GM12891 (cell line): Measurements from ENCODE around the gene OLFM1.

ENCODE experiments used
- POLR2A ChIP-seq: IDR thresholded peaks from 2 replicates; pipeline ENCODE4 v1.6.1; 2011; ENCODE audit warnings: low read depth, low read length, control low read depth
- POLR2AphosphoS5 ChIP-seq: IDR thresholded peaks from 2 replicates; pipeline ENCODE4 v1.6.1; 2011; ENCODE audit warnings: low read depth, low read length, control low read depth

DNA sequence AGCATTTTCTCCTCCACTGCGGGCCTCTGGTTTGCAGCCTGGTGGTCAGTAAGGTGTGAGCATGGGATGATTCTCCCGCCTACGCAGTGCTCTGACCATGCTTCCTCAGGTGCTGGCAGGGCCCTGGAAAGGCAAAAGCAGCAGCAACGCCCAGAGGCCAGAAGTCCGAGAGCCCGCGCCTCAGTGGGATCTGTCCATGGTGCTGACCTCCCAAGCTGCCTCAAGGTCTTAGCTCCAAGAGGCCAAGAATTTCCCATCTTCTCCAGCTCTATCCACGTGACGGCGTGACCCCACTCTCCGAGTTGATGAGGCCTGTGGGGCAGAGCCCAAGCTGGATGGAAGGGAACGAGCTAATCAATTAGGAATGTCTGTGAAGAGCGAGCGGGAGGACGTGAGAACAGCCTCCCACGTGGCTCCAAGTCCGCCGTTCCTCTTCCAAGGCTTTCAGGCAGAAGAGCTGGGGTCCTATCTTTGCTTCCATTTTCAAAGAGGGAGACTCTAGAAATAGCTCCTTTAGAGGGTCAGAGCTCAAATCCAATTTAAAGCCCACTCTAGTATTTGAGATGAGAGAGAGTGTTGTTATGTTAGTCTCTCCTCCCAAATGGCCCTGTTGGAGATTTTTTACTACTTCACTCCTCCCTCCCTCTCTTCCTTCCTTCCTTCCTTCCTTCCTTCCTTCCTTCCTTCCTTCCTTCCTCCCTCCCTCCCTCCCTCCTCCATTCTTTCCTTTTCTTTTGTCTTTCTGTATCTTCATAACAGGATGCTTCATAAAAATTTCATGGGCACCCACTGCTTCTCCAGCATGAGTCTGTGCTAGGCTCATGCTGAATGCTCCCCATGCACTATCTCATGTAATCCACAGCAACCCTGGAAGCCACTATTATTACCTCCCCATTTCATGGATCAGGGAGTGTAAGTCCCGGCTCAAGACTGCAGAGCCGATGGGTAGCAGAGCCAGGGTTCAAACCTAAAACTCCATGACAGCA is 69.3 kb downstream of the OLFM1 start:
- TF ChIP-seq POLR2AphosphoS5 (no peak), POLR2A (no peak)
